ENCODE data around the gene CMTR1. TPM values are rescaled to one million over a fixed set of nuclear protein-coding genes. Genes with fewer than 3 reads are reported as not detected.

Gene CMTR1
- total and polyA plus RNA-seq, 10 of the 15 experiments (the other 5 are each of a cell fraction or from before 2014, with no cell fraction given), result 2.7 to 67.0 (median 46.2) TPM

GRCh38 chr6:37480951-37481534 lies 48.0 kb downstream of the CMTR1 start:
- no peaks in the 10 kb centered on the region; the same call in 1 of the 2 replicates for H3K4me1 ChIP-seq (ENCODE audit: control insufficient read depth, insufficient read depth, low read length)
- peaks cover 38 to 48% of the 10 kb centered on the region in 2 experiments for H3K36me3 ChIP-seq (ENCODE audit: control insufficient read depth in 2 of 2, insufficient read depth in 2 of 2, low read length in 1 of 2)
- in situ Hi-C loops (cut with MboI), result loop anchor here (5.0 kb wide), 1 partner anchor 211 kb away; no protein-coding TSS in a partner anchor
- no peak overlapping the region for H3K9ac ChIP-seq (ENCODE audit: control insufficient read depth, insufficient read depth, low read length)
- H3K79me2 ChIP-seq (ENCODE audit: control insufficient read depth, insufficient read depth, low read length), result no peaks in the 10 kb centered on the region
- ChIA-PET CTCF (interaction anchor here (0.8 to 5.6 kb wide), 7 partner anchors 15 to 211 kb away, joined by 3 to 18 read pairs (median 3); no protein-coding TSS in a partner anchor), RAD21 (ENCODE audit: unreplicated experiment) (interaction anchor here (0.6 to 0.7 kb wide), 2 partner anchors 50 to 75 kb away, joined by 3 to 4 read pairs; no protein-coding TSS in a partner anchor), POLR2A (interaction anchor here (0.6 kb wide), 1 partner anchor 75 kb away, joined by 3 read pairs; no protein-coding TSS in a partner anchor), SMC1A (ENCODE audit: uncharacterized antibody, unreplicated experiment) (interaction anchor here (0.5 to 2.0 kb wide), 6 partner anchors 11 to 92 kb away, joined by 3 to 5 read pairs (median 4); no protein-coding TSS in a partner anchor)
- WGBS (ENCODE audit: insufficient coverage, insufficient replicate concordance, low lambda C conversion rate, missing lambda C conversion rate), result 95% methylated on average over 6 of the region's 7 CpGs
- ATAC-seq, result no peak
- H4K20me1 ChIP-seq (ENCODE audit: control insufficient read depth, insufficient read depth), result no peaks in the 10 kb centered on the region
- intact Hi-C loops (cut with micrococcal nuclease; ENCODE audit: unreplicated experiment), result loop anchor here (5.0 kb wide), 1 partner anchor 56 kb away; no protein-coding TSS in a partner anchor
- no peak overlapping the region for H3K4me3 ChIP-seq
- no peak overlapping the region for H3K4me2 ChIP-seq (ENCODE audit: control insufficient read depth, insufficient read depth)
- no peak overlapping the region for H2AFZ ChIP-seq (ENCODE audit: control insufficient read depth, low read depth, low read length)
- H3K27ac ChIP-seq (ENCODE audit: control insufficient read depth, insufficient read depth), result no peak overlapping the region
- FAIRE-seq, result no peak
- no TSS peak for BruUV-seq (replicated peaks)
- DNase-seq (ENCODE audit: low read depth, low spot score), result no peak
- no peaks in the 10 kb centered on the region for H3K27me3 ChIP-seq (replicated peaks in 1 of 2; ENCODE audit: control insufficient read depth in 2 of 2, insufficient read depth in 2 of 2, low read length in 1 of 2)
- H3K9me3 ChIP-seq (replicated peaks; ENCODE audit: control insufficient read depth, insufficient read depth, low read length), result no peaks in the 10 kb centered on the region
- TF ChIP-seq PBX3 (IDR thresholded peaks at IDR 0.05; ENCODE audit: insufficient replicate concordance, low read depth, low read length), result no peak
- TF ChIP-seq CBX3 (IDR thresholded peaks at IDR 0.05; ENCODE audit: borderline replicate concordance, low read depth), result no peak
- no peak for TF ChIP-seq KDM1A (IDR thresholded peaks at IDR 0.05; ENCODE audit: borderline replicate concordance)
- no peak for TF ChIP-seq POLR2AphosphoS5 (IDR thresholded peaks at IDR 0.05; ENCODE audit: low read length)
- TF ChIP-seq MXI1 (IDR thresholded peaks at IDR 0.05; ENCODE audit: low read depth, low read length), result no peak
- TF ChIP-seq ZNF274 (IDR thresholded peaks at IDR 0.05; ENCODE audit: insufficient read depth, insufficient read length), result no peak
- TF ChIP-seq ZNF24 (IDR thresholded peaks at IDR 0.05), result no peak
- no peak for TF ChIP-seq HSF1 (IDR thresholded peaks at IDR 0.05; ENCODE audit: low read depth, low read length)
- no peak for TF ChIP-seq POLR2AphosphoS2 (IDR thresholded peaks at IDR 0.05; ENCODE audit: low read depth, low read length)
- no peak for TF ChIP-seq CREB1 (IDR thresholded peaks at IDR 0.05; ENCODE audit: low read depth)
- no peak for TF ChIP-seq BACH1 (IDR thresholded peaks at IDR 0.05; ENCODE audit: borderline replicate concordance)
- no peak for TF ChIP-seq WRNIP1 (IDR thresholded peaks at IDR 0.05; ENCODE audit: borderline replicate concordance, low read depth, low read length)
- TF ChIP-seq GABPA (IDR thresholded peaks at IDR 0.05; ENCODE audit: low read depth), result no peak
- TF ChIP-seq PAX8 (IDR thresholded peaks at IDR 0.05), result no peak
- no peak for TF ChIP-seq ZNF217 (IDR thresholded peaks at IDR 0.05)
- TF ChIP-seq GATAD2B (conservative IDR thresholded peaks at IDR 0.05; ENCODE audit: low read depth), result no peak
- TF ChIP-seq MYC (IDR thresholded peaks at IDR 0.05; ENCODE audit: insufficient read depth, insufficient read length, insufficient replicate concordance, low read length, severe bottlenecking), result no peak

Data from GM12878 (cell line).